NCI-H128 (cell line): ENCODE data around the gene LIN7B.
A peak's percentile ranks its signal among the peaks of the same experiment; 100 is the strongest.

Source experiments
- DNase-seq: peaks from one replicate; lab custom pipeline; 2025; ENCODE audit not compliant: unreplicated experiment; lab: John Stamatoyannopoulos, UW

The LIN7B gene

DNA sequence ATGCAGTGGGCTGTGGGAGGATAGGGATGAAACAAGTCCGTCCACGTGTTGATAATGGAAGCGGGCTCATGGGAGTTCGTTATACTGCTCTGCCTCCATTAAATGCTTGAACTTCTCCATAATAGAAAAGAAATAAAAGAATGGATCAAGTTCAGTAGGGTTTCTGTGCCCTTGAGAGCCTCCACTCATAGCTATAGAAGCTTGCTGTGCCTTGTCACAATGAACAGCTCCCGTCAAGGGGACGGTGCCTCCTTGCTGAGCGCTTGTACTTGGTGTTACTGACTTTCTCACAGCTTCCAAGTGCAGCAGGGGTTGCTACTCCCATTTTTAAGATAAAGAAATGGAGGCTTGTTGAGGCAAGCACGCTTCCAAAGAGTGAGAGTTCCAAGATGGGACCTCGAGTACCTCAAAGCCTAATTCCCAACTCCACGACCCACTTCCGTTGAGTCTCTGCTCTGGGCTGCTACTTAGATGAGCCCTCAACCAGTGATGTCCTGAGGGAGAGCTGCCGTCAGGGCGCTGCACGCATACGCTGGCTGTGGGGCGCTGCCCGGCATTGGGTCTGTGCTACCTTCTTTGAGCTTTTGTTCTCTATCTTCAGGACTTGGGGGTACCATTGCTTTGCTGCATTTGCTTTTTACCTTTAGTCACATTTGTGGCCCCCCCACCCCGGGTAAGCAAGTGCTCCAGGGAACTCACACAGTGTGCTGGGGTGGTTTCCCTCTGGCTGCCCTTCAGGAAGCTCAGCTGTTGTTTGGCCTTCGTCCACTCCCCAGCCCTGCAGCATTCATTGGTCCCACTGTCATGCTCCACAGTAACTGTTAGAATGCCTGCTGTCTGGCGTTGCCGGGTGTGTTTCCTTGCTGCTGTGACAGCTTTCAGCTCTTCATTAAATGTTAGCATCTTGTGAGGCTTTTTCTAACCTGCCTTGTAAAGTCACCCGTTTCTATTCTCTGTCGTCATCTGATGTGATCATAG lies 19.4 kb upstream of the LIN7B start:
- no peak for DNase-seq

DNA sequence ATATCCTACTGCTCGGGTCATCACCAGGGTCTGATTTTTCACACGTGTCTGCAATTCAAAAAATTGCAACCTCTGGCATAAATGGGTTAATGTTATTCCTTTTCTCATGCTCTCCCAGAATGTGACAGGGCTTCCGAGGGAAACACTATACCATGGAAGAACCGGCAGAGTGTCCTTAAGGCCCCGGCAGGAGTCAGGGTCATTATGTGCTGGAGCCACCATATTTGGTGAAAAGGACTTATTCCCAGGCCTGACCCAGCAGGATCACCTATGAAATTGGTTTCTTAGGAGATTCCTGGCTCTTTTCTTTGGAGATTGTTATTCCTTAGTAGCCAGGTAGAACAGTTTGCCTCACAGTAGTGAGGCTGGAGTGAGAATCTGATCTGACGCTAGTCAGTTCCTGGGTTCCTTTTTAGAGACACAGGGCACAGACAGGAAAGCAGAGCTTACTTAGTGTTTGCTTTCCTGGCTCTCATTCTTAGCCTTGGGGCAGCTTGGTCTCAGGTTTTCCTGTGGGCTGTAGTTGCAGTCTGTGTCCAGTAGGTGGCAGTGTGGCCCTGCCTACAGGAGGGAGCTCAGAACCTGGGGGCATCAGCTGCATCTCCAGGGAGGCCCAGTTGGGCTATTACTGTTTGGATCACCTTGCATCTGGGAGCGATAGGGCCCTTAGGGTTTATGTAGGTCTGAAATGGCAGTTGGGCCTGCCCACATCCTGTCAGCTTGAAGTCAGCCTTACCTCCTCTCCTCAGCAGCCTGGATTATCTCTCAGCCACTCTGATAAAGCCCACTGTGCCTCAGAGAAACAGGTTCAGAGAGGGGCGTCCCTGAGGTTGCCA lies 16.5 kb upstream of the LIN7B start:
- DNase-seq, result peak; percentile 41

DNA sequence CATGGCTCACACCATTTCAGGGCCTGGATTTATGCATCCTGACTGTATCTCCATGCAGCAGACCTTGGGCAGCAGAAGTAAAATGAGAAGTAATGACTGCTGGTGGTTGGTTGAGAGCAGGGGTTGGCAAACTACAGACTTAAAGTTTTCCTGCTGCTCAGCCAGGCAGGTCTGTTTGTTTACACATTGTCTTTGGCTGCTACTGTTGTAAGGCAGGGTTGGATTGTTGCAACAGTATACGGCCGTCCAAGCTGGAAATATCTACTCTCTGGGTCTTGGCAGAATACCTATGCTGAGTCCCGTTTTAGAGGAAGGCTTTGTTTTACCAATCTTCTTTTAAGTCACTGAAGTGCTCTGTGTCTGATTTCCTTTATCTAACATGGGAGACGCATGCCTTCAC lies 15.4 kb upstream of the LIN7B start:
- DNase-seq, result no peak

DNA sequence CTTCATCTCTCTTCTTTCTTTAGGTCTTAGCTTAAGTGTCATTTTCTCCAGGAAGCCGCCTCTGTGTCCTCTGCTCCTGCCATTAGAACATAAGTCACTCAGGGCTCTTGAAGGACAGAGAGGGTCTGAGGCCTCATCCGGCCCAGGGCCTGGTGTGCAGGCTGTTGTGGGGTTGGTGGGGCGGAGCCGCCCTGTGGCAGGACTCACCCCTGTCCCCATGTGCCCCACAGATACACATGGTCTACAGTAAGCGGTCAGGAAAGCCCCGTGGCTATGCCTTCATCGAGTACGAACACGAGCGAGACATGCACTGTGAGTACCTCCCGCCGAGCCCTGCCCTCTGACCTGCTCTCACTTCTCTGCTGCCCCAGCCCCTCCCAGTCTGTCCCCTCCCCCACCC lies 13.0 kb upstream of the LIN7B start:
- no peak for DNase-seq

DNA sequence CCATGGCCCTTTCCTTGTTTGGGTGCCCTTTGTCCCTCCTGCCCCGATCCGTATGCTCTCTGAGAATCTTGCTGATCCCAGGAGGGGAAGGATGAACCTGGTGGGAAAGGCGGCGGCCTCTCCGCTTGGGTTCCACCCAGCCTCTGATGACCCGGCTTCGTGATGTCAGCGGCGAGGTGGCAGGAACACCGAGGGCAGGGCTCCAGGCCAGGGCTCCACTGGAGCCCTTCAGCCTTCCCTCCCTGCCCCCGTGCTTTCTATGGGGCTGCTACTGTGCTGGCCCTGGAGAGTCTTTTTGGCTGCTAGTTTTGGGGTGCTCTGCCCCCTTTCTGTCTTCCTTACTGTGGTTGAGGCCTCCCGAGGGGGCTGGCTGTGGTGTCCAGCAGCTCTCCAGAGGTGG lies 11.9 kb upstream of the LIN7B start:
- DNase-seq, result no peak

DNA sequence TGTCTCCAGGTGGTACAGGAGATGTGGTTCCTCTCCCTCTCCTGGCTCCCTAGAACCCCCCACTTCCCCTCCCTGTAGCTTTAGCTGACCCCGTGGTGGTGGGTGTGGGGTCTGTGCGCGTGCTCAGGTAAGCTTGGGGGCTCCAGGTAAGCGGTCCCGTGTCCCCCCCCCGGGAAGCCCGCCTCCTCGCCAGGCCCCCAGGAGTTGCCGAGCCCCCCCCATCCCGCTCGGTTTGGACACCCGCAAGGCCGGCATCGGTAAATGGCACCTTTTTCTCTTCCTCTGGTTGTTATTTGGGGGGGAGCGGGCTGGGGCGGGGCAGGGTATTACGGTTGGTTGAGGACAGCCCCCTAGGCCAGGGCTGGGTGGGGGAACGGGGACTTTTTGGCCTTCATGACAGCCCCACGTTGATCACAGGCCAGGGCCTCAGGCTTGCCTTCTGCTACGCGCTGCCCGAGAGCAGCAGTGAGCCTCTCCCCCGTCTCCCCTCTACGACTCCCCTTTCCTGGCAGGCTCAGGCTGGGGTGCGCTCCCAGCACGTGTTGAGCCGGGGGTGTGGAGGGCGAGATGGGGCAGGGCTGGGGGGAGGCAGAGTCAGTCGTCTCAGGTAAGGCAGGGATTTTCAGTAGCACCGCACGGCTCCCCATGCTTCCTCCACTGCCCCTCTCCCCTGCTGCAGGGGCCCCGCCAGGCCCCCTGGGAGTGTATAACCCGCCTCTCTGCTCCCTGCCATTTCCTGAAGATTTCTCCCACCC lies 10.7 kb upstream of the LIN7B start:
- DNase-seq, result no peak

DNA sequence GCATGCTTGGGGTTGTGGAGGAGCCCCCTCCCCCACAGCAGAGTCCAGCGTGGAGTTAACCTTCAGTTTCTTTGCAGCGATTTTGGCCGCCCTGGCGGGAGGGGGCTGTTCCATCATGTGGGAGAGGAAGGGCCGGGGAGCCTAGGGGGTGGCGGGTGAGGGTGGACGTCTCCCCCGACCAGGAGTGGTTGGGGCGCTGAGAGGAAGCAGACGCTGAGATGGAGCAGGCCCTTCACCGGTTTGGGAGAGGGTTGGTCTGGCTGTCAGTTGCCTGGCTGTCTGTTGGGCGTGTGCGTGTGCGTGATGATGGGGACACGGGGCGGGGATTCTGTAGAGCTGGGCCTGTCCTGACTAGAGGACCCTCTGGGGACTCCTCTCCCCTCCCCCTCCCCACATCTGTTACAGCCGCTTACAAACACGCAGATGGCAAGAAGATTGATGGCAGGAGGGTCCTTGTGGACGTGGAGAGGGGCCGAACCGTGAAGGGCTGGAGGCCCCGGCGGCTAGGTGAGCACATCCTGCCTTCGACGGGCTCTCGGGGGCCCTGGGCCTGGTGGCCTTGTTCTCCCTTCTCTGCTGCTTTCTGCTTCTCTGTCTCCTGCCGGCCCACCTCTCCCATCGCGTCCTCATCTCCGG lies 9.8 kb upstream of the LIN7B start:
- no peak for DNase-seq

DNA sequence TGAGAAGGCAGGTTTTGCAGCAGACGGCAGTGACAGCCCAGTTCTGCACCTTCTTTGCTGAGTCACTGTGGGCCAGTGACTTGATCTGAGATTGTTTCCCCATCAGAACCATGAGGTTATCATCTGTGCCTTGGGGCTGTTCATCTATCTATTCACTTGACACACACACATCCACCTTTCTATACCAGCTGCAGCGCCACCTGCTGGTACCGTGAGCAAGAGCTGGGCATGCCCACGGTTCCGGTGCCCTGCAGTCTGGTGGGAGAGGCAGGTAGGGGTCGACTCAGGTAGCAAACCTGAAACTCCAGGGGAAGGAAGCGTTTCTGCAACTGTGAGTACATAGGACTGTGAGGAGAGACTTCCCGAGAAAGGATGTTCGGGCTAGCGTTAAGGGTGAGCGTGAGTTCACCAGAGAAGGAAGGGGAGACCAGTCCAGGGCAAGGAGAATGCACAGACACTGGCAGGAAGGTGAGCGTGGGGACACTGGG lies 7.5 kb upstream of the LIN7B start:
- DNase-seq, result no peak

DNA sequence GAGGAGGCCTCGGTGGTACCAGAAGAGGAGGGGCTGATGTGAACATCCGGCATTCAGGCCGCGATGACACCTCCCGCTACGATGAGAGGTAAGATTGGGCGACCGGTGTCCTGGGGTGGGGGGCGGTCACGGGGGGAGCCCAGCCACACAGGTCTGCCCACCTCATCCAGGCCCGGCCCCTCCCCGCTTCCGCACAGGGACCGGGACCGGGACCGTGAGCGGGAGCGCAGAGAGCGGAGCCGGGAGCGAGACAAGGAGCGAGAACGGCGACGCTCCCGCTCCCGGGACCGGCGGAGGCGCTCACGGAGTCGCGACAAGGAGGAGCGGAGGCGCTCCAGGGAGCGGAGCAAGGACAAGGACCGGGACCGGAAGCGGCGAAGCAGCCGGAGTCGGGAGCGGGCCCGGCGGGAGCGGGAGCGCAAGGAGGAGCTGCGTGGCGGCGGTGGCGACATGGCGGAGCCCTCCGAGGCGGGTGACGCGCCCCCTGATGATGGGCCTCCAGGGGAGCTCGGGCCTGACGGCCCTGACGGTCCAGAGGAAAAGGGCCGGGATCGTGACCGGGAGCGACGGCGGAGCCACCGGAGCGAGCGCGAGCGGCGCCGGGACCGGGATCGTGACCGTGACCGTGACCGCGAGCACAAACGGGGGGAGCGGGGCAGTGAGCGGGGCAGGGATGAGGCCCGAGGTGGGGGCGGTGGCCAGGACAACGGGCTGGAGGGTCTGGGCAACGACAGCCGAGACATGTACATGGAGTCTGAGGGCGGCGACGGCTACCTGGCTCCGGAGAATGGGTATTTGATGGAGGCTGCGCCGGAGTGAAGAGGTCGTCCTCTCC lies 6.3 kb upstream of the LIN7B start:
- DNase-seq, result no peak

DNA sequence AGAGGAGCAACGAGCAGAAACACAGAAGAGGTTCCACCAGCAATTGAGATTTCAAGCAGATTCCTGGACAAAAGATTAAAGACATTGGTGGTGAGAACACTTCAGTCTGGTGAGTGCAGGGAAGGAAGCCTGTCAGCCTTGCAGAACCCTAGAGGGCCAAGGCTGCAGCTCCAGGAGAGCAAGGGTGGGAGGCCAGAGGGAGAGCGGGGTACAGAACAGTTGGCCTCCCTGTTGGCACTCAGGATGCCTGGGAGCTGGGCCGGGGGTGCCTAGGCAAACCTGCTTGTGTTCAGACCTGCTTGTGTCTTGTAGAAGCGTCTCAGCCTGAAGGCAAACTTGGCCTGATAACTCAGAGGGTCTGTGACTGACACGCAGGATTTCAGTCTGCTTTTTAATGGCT lies 5.1 kb upstream of the LIN7B start:
- no peak for DNase-seq

DNA sequence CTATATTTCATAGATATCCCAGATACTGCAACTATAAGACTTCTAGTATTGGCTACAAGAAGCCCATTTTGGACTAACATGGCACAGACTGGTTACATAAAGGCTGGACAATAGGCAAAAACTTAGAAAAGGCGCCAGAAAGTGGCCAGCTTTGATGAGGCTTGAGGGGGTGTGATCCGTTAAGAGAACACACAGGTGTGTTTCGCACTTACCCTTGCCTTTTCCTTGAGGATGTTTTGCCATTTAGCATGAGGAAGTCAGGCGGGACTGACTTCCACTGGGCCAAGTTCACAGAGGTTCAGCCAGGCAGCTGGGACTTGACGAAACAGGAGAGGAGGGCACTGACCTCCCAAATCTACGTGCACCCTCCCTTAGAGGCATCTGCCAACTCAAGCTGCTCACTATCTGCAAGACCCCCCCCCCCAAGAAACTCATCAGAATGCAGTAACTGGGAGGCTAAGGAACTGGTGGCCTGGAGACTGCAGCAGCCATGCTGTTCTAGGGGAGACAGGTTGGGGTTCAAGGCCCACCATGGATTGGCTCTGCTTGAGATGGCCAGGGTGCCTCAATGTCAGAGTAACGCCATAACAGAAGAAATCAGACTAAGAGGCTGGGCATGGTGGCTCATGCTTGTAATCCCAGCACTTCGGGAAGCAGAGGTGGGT lies 4.5 kb upstream of the LIN7B start:
- no peak for DNase-seq

DNA sequence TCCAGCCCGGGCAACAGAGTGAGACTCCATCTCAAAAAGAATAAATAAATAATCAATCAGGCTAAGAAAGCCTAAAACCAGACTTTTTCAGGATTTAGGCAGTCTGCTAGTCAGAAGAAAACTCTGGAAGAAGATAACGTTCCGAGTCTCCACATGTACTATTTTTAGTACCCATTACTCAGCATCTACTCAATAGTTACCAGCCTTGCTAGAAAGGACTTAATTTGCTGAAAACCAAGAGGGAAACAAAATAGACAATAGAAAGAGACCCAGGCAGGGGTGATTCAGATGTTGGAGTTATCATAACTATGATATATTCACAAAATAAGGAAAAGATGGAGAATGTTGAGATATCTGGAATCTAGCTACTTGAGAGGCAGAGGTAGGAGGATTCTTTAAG lies 3.6 kb upstream of the LIN7B start:
- DNase-seq, result no peak

DNA sequence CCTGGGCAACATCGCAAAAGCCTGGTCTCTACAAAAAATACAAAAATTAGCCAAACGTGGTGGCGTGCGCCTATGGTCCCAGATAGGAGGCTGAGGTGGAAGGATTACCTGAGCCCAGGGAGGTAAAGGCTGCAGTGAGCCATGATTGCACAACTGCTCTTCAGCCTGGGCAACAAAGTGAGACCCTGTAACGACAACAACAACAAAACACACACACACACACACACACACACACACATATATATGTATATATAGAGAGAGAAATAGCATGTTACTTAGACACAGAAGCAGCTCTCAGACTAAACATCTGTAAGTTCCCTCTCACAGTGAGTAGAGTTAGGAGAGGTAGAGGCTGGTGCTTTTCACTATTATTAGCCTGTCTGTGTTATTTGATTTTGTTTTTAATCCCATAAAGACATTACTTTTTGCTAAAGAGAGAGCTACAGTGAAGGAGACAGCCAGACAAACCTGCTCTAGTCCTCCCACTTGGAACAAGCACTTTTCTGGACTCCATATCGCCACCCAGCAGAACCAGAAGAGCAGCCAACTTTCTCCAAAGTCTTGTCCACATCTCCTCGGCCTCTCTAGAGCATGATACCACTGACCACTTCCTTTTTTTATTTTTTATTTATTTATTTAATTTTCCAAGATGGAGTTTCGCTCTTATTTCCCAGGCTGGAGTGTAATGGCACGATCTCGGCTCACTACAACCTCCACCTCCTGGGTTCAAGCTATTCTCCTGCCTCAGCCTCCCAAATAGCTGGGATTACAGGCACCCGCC lies 2.8 kb upstream of the LIN7B start:
- no peak for DNase-seq

DNA sequence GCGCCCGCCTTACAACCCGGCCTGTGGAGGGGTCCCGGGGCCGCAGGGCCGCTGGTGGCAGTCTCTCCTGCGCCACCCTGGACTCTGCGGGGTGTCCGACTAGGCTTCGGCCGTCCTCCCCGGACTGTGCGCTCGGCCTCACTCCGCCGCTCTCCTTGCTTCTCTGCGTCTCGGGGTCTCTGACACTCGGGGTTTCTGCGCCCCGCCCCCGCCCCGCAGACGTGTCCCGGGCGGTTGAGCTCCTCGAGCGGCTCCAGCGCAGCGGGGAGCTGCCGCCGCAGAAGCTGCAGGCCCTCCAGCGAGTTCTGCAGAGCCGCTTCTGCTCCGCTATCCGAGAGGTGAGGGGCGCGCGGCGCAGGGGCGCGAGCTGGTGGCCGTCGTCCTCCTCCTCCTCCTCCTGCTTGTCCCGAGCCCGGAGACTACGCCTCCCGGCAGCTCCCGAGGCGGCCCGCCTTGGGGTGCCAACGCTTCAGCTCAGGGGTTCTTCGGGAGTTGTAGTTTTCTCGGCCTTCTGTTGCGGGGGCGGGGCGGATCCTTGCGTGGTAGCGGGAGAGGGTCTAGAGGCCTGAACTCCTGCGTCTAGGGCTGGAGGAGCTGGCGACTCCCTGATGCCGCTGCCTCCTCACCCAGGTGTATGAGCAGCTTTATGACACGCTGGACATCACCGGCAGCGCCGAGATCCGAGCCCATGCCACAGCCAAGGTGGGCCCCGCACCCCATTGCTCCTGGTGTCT lies 627 bp downstream of the LIN7B start:
- no peak for DNase-seq

DNA sequence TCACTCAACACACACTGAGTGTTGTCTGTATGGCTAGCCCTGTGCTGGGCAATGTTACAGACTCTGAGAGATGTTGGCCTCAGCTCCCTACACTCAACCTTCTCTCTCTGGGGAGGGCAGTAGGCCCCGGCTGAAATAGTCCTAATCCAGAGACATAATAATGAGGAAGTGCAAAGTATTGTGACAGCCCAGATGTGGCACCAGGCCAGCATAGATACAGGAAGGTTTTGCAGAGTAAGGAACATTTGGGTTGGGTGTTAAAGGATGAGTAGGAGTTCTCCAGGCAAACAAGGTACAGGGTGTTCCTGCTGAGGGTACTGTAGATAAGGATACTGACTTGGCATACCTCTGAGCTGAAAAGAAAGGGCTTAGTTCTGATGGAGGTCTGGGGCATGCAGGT lies 2.4 kb downstream of the LIN7B start:
- DNase-seq, result no peak

DNA sequence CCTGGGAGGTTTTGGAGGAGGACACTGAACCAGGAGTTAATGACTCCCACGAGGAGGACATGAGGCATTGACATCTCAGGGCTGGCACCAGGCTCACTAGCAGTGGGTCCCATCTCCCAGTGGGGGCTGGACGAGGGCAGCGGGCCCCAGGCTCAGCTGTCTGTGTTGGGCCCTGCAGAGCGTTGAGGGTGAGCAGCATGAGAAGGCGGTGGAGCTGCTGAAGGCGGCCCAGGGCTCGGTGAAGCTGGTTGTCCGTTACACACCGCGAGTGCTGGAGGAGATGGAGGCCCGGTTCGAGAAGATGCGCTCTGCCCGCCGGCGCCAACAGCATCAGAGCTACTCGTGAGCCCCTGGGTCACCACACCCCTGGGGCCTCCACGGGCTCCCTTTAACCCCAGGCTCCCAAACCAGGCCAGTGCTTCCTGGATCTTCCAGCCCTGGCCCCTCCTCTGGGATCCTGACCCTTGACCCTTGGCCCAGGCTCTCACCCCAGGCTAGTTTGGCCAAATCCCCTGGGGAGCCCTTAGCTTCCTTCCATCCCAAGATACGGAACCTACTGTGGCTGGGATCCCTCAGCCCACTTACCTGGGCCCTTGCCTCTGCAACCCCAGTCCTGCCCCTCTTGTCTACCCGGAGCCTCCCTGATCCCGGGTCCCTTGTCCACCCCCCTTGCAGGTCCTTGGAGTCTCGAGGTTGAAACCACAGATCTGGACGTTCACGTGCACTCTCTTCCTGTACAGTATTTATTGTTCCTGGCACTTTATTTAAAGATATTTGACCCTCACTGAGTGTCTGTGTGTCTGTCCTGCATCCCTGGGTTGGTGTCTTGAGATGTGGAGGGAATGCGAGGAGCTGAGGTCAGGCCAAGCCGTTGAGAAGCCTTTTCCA lies 3.8 kb downstream of the LIN7B start:
- DNase-seq, result no peak
